GM19452 (cell line): ENCODE data around the gene SLC13A2.

ENCODE experiments used
- ATAC-seq: cut with Tn5 transposase; IDR thresholded peaks from one replicate; pipeline ENCODE4 v1.9.1; 2021; ENCODE audit not compliant: unreplicated experiment

Gene SLC13A2

DNA sequence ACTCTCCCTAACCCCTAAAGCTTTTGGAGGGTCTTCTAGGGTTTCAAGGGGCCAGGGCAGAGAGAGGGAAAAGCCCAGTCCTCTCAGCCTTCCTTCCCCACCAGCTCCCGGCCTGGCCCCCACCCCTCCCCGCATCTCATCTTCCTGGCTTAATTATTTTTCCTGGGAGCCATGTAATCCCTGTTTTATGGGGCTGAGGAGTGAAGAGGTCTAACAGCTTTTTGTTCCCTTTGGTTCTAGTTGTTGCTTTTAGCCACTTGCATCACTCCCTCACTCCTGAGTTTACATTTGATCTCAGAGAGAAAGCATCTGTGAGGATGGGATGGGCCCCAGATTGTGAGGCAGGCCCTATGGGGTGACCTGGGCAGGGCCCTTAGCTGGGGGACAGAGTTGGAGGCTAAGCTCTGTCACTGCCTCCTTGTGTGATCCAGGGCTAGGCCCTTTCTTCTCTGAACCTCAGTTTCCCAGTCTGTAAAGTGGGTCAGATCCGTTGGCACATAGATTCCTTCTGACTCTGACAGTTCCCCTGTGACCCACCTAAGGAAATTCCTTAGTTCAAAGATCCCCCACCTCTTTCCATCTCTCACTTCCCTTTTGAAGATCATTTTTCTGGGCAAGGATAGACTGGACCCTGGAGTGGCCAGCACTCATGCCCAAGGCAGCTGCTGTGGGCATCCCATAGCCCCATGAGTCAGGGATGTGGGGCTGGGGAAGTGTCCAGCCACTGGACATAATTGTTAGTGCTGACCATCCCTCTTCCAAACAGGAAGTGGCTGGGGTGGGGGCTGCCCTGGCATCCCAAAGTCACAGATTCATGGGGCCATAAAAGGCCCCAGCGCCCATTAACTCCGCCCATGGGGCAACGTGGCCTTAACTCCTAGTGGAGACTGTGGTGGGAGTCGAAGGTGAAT, 58.9 kb downstream of the SLC13A2 start:
- no peak for ATAC-seq

- ATAC-seq: no peak
These were observed 59.8 kb downstream of the SLC13A2 start for GRCh38 chr17:28533091-28533807.

GRCh38 chr17:28534740-28535375, 61.4 kb downstream of the SLC13A2 start:
- no peak for ATAC-seq

- ATAC-seq: no peak
These were observed 63.2 kb downstream of the SLC13A2 start for GRCh38 chr17:28536532-28537218.

DNA sequence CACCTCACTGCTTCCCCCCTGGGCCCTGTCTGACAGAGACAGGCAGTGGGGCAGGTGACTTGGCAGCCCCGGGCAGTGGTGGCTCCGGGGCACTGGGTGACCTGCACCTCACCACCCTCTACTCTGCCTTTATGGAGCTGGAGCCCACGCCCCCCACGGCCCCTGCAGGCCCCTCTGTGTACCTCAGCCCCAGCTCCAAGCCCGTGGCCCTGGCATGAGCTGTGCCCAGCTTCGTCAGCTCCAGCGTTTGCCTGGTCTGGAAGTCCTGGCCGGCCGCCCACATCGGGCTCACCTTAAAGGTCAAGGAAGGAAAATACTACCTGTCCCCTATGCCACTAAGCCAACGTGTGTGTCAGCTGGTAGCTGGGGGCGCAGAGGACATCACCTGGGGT, 63.8 kb downstream of the SLC13A2 start:
- no peak for ATAC-seq

- no peak for ATAC-seq
These were observed 65.0 kb downstream of the SLC13A2 start for GRCh38 chr17:28538296-28538895.

- no peak for ATAC-seq
These were observed 66.8 kb downstream of the SLC13A2 start for GRCh38 chr17:28540231-28540630.

- ATAC-seq: no peak
These were observed 68.0 kb downstream of the SLC13A2 start for GRCh38 chr17:28541439-28541838.

DNA sequence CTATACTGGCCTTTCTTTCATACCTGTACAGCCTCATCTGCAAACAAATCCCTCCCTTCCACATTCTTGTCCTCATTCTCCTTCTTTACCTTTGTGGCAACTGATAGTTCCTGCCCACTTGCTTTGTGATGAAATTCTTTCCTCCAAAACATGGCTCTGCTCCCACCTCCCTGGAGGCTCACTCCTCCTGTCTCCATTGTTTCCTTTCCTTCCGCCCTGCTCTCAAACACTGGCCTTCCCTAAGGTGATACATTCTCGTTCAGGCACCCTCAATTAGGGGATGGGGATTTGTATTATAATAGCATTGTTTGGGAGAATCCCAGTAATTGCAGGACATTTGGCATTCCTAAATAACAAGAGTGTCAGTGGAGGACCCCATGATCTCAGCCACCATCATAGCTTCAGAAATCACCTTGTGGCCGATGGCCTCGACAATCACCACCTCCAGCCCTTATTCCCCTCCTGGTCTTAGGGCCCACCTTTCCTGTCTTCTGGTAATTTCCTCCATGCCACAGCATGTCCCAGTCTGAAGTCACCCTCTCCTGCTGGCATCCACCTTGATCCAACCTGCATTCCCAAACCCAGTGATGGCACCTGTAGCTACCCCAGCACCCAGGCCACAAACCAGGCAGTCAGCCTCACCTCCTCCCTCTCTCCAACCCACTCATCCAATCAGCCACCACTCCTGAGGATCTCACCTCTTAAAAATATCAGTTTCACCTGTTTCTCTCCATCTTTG, 71.1 kb downstream of the SLC13A2 start:
- no peak for ATAC-seq

GRCh38 chr17:28545141-28545503, 71.7 kb downstream of the SLC13A2 start:
- no peak for ATAC-seq

DNA sequence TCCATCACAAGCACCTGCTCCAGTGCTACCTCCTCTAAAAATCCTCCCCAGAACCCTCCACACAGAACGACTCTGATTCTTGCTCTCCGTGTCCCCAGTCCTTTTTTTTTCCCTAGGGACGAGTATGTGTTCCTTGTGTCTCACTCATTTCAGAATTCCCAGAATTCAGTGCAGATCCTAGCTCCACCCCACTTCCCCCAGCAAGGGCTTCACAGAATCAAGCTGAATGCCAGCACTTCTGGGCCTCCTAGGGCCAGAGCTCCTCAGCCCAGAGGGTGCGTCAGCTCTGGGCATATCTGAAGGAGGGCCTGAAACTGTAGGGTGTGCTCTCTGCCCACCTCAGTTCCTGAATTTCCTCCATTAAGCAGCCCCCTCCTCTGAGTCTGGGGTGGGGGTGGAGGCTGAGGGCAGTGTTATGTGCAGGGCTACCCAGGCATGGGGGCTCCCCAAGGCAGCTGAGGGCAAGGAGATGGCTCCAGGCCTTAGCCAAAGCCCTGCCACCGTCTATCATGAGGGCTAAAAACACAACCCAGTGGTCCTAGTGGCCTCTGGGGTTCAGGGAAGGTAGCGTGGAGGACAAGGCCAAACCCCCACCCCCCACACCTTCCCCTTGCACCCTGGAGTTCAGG, 72.5 kb downstream of the SLC13A2 start:
- no peak for ATAC-seq

GRCh38 chr17:28547096-28547622, 73.7 kb downstream of the SLC13A2 start:
- no peak for ATAC-seq
